CD4-positive, alpha-beta T cell treated with Interleukin-6 at 100 ng/mL for 8 hours (primary cell): ENCODE results near the gene CCND1.
"Not testable (repeated sequence)": the region's sequence is repeated elsewhere in the genome, so short reads cannot be mapped to it uniquely, and the experiment has no call there.

Source experiments
- DNase-seq: peaks from one replicate; pipeline ENCODE4 v3.0.0-alpha.2; 2020; ENCODE audit warnings: mixed read lengths, low spot score

CCND1 gene

GRCh38 chr11:69692422-69692821, 51.5 kb downstream of the CCND1 start:
- DNase-seq, result no peak

- DNase-seq, result no peak
These were observed 53.8 kb downstream of the CCND1 start for GRCh38 chr11:69694781-69695180.

DNA sequence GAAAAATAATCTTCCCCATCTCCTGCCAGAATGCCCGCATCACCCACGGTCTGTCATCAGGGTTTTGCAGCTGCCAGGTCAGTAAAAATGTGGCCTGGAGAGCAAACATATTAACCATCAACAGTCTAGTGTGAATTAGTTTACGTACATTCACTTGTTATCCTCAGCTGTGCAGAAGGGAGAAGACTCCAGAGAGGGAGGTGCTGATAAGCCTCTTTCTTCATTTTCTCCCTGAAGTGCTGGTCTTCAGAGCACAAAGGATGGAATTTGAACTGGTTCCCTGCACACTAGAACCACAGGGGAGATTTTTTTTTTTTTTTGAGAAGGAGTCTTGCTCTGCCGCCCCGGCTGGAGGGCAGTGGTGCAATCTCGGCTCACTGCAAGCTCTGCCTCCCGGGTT, 54.6 kb downstream of the CCND1 start:
- DNase-seq, result no peak

- not testable (repeated sequence) for DNase-seq
These were observed 55.0 kb downstream of the CCND1 start for GRCh38 chr11:69695995-69696394.

- no peak for DNase-seq
These were observed 56.0 kb downstream of the CCND1 start for GRCh38 chr11:69696749-69697468.

- DNase-seq, result no peak
These were observed 56.5 kb downstream of the CCND1 start for GRCh38 chr11:69697469-69697843.

DNA sequence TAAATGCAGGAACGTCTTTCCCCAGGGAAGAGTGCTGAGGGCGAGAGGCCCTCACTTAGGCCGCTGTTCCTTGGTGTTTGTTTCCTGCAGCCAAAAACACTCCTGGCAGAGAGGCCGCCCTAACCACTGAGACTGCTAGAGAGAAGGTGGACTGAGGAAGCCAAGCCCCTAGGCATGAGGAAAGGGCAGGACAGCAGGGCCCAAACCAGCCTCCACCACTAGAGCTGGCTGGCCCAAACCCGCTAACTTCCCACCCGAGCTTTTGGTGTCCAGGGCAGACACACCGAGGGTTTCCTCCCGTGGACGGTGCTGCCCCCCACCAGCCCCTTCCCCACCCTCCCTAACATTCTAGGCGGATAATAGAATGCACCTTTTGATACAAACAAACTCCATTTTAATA, 56.9 kb downstream of the CCND1 start:
- DNase-seq, result no peak

- DNase-seq, result no peak
These were observed 57.4 kb downstream of the CCND1 start for GRCh38 chr11:69698362-69698761.

DNA sequence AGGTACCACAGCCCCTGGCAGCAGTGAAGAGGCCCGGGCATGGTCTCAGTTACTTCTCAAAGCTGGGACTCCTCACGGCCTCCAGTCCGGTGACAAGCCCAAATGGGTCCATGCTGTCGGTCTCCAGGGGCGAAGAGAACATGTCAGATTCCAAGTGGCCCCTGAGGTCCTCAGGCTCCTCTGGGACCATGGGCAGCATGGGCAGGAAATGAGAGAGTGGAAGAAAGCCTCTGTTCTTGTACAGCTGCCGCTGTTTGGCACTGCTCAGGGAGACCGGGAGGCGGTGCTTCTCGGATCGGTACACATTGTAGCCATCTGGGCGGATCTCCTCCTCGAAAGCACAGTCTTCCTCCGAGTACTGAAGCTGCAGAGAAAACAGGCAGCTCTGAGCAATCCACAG, 58.3 kb downstream of the CCND1 start:
- no peak for DNase-seq

- DNase-seq, result no peak
These were observed 59.6 kb downstream of the CCND1 start for GRCh38 chr11:69700278-69701140.

- no peak for DNase-seq
These were observed 61.3 kb downstream of the CCND1 start for GRCh38 chr11:69702239-69702691.

- no peak for DNase-seq
These were observed 62.0 kb downstream of the CCND1 start for GRCh38 chr11:69702769-69703452.

- DNase-seq, result no peak
These were observed 62.5 kb downstream of the CCND1 start for GRCh38 chr11:69703453-69703767.
